OCI-LY7 (cell line): Measurements from ENCODE around the gene PRAF2. TPM values are rescaled to one million over a fixed set of nuclear protein-coding genes. Genes with fewer than 3 reads are reported as not detected.

ENCODE experiments used
- BruUV-seq: library from RNA; stranded (reverse); fragments of 400-500 nt; replicated peaks from 2 replicates; lab custom pipeline; 2021; lab: Mats Ljungman, UMichigan
- CTCF ChIA-PET: fragments of 300-600 bp; sonication (Branson Sonifier 250); formaldehyde crosslinking; loops from one replicate; lab custom pipeline; 2022; ENCODE audit warnings: antibody characterized with exemption; ENCODE audit not compliant: unreplicated experiment; lab: Charles Lee
- POLR2A ChIA-PET: fragments of 300-600 bp; sonication (Branson Sonifier 250); formaldehyde crosslinking; loops from one replicate; lab custom pipeline; 2022; ENCODE audit warnings: antibody characterized with exemption; lab: Charles Lee
- DNase-seq: peaks from one replicate; pipeline ENCODE4 v3.0.0-alpha.2; 2015; ENCODE audit warnings: low spot score
- H2AFZ ChIP-seq: fragments of 200-600 bp; sonication (generic), shearing (Covaris generic); 2 replicates; pipeline ENCODE4 v1.6.1; 2014; ENCODE audit warnings: mild to moderate bottlenecking, antibody characterized with exemption, low read length, moderate library complexity
- H3K27ac ChIP-seq: fragments of 200-600 bp; sonication (generic); 2 replicates; pipeline ENCODE4 v1.5.1; 2014; ENCODE audit warnings: mixed run types, low read depth, mild to moderate bottlenecking, moderate library complexity, low read length, inconsistent platforms; ENCODE audit not compliant: poor library complexity, severe bottlenecking
- H3K36me3 ChIP-seq: fragments of 200-600 bp; sonication (generic); 2 replicates; pipeline ENCODE4 v1.6.1; 2014; ENCODE audit warnings: mild to moderate bottlenecking, antibody characterized with exemption, low read length, moderate library complexity, mixed read lengths; ENCODE audit not compliant: insufficient read depth
- H3K4me1 ChIP-seq: fragments of 200-600 bp; sonication (generic); 2 replicates; pipeline ENCODE4 v1.5.1; 2014; ENCODE audit warnings: mild to moderate bottlenecking, low read length; ENCODE audit not compliant: insufficient read depth, poor library complexity, severe bottlenecking
- H3K4me2 ChIP-seq: fragments of 200-600 bp; sonication (generic); 2 replicates; pipeline ENCODE4 v1.6.1; 2014; ENCODE audit warnings: mild to moderate bottlenecking, low read length
- H3K4me3 ChIP-seq: fragments of 200-600 bp; sonication (generic); 2 replicates; pipeline ENCODE4 v1.5.1; 2014; ENCODE audit warnings: mild to moderate bottlenecking, low read depth, low read length; ENCODE audit not compliant: poor library complexity, severe bottlenecking
- H3K79me2 ChIP-seq: fragments of 200-600 bp; sonication (generic); 2 replicates; pipeline ENCODE4 v1.6.1; 2016; ENCODE audit warnings: low read depth, mild to moderate bottlenecking, low read length, moderate library complexity, mixed read lengths; ENCODE audit not compliant: insufficient read depth
- H3K9me2 ChIP-seq: fragments of 200-600 bp; sonication (generic); 2 replicates; pipeline ENCODE4 v1.6.1; 2016; ENCODE audit warnings: mild to moderate bottlenecking, low read length, mixed read lengths; ENCODE audit not compliant: insufficient read depth
- H3K9me3 ChIP-seq: fragments of 200-600 bp; sonication (generic); 2 replicates; pipeline ENCODE4 v1.6.1; 2014; ENCODE audit warnings: mild to moderate bottlenecking, mixed run types, low read length, mixed read lengths
- H4K20me1 ChIP-seq: fragments of 200-600 bp; sonication (generic); 2 replicates; pipeline ENCODE4 v1.6.1; 2014; ENCODE audit warnings: mild to moderate bottlenecking, antibody characterized with exemption, low read length, moderate library complexity, mixed read lengths; ENCODE audit not compliant: insufficient read depth
- CTCF ChIP-seq: fragments of 200-600 bp; sonication (generic); conservative IDR thresholded peaks from 2 replicates; pipeline ENCODE4 v1.5.1; 2014; ENCODE audit warnings: mild to moderate bottlenecking, antibody characterized with exemption, low read length, moderate library complexity, mixed read lengths
- EZH2phosphoT487 ChIP-seq: fragments of 200-600 bp; sonication (generic); IDR thresholded peaks from 2 replicates; pipeline ENCODE4 v1.6.1; 2018; ENCODE audit warnings: low read depth, borderline replicate concordance, mild to moderate bottlenecking, mixed run types, antibody characterized with exemption, low read length, moderate library complexity, mixed read lengths
- intact Hi-C: fragments of 100-400 bp; cut with micrococcal nuclease; formaldehyde crosslinking; loops from one replicate; pipeline ENCODE4 v1.10.0; 2022; ENCODE audit not compliant: unreplicated experiment
- total RNA-seq, 2 experiments: library from RNA; depleted of rRNA in 1 of 2; stranded (reverse); fragments of >200 nt in 1 of 2; shearing (Covaris generic) in 1 of 2; gene quantifications; 2 replicates each; pipeline ENCODE4 v1.2.3, GENCODE V29; 2014 to 2022

Gene PRAF2
- total RNA-seq, 2 experiments from 2014 or later: 2.3 to 20.3 TPM

- H3K4me1 ChIP-seq: no peaks in the 10 kb centered on the region
- no peaks in the 10 kb centered on the region for H3K9me2 ChIP-seq
- no peaks in the 10 kb centered on the region for H3K79me2 ChIP-seq
- no peak overlapping the region for H3K27ac ChIP-seq
- H4K20me1 ChIP-seq: no peaks in the 10 kb centered on the region
- no TSS peak for BruUV-seq
- intact Hi-C loops: no loop called here
- no peak overlapping the region for H2AFZ ChIP-seq
- ChIA-PET CTCF (interaction anchor here (0.6 kb wide), 1 partner anchor 254 kb away, joined by 3 read pairs; no protein-coding TSS in a partner anchor), POLR2A (no interaction called here)
- no peaks in the 10 kb centered on the region for H3K9me3 ChIP-seq
- no peak overlapping the region for H3K4me2 ChIP-seq
- no peak for DNase-seq
- H3K4me3 ChIP-seq: no peak overlapping the region
- no peaks in the 10 kb centered on the region for H3K36me3 ChIP-seq
- TF ChIP-seq EZH2phosphoT487: no peak
- TF ChIP-seq CTCF: no peak
Observed at GRCh38 chrX:49060914-49061313, 12.9 kb downstream of the PRAF2 start.

DNA sequence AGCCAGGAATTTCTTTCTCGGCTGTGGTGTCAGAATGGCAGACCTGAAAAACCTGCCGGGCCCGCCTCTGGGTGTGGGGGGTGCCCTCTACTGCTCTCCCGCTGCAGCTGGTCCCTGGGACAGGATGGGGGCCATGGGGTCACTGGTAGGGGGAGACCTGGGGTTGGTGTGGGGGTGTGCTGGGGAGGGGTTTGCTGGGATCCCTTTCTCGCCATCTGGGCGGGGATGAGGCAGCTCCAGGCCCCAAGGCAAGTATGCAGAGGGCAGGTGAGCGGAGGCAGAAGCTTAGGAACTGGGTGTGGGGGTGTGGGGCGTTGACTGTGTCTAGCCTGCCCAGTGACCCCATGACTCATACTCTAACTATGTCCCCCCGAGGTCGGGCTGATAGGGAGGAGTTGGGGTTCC, 14.1 kb downstream of the PRAF2 start:
- H3K4me2 ChIP-seq: no peak overlapping the region

More for the DNA sequence above, 14.1 kb downstream of the PRAF2 start:
- POLR2A ChIA-PET: no interaction called here
- CTCF ChIA-PET: no interaction called here
- DNase-seq: no peak
- TF ChIP-seq EZH2phosphoT487: no peak
- no peak for TF ChIP-seq CTCF
- H3K36me3 ChIP-seq: no peaks in the 10 kb centered on the region
- intact Hi-C loops: no loop called here
- H3K4me1 ChIP-seq: no peaks in the 10 kb centered on the region
- H4K20me1 ChIP-seq: no peaks in the 10 kb centered on the region
- no peaks in the 10 kb centered on the region for H3K9me2 ChIP-seq
- no TSS peak for BruUV-seq
- H3K4me3 ChIP-seq: no peak overlapping the region
- no peak overlapping the region for H3K27ac ChIP-seq
- no peaks in the 10 kb centered on the region for H3K79me2 ChIP-seq
- no peak overlapping the region for H2AFZ ChIP-seq
- no peaks in the 10 kb centered on the region for H3K9me3 ChIP-seq
